KMS-11 (cell line): Measurements from ENCODE around the gene PDE6B.

Source experiments
- H2AFZ ChIP-seq: fragments of 200-600 bp; sonication (generic); 2 replicates; pipeline ENCODE4 v1.6.1; 2016; ENCODE audit warnings: antibody characterized with exemption, mixed run types, low read depth
- H3K27ac ChIP-seq: fragments of 200-600 bp; sonication (generic); 2 replicates; pipeline ENCODE4 v1.6.1; 2016; ENCODE audit warnings: mild to moderate bottlenecking, mixed run types
- H3K27me3 ChIP-seq: fragments of 200-600 bp; sonication (generic); 2 replicates; pipeline ENCODE4 v1.6.1; 2017; ENCODE audit warnings: mild to moderate bottlenecking, low read depth, mixed run types, moderate library complexity; ENCODE audit not compliant: insufficient read depth
- H3K36me3 ChIP-seq: fragments of 200-600 bp; sonication (generic); 2 replicates; pipeline ENCODE4 v1.6.1; 2017; ENCODE audit warnings: mild to moderate bottlenecking, mixed run types; ENCODE audit not compliant: insufficient read depth
- H3K4me1 ChIP-seq: fragments of 200-600 bp; sonication (generic); 2 replicates; pipeline ENCODE4 v1.6.1; 2016; ENCODE audit warnings: mild to moderate bottlenecking, low read depth, mixed run types; ENCODE audit not compliant: poor library complexity, severe bottlenecking
- H3K4me2 ChIP-seq: fragments of 200-600 bp; sonication (generic); 2 replicates; pipeline ENCODE4 v1.7.0; 2016; ENCODE audit warnings: mild to moderate bottlenecking, mixed run types
- H3K4me3 ChIP-seq: fragments of 200-600 bp; sonication (generic); IDR thresholded peaks from 2 replicates; pipeline ENCODE4 v1.6.1; 2017; ENCODE audit warnings: low read depth, low read length, mixed read lengths; ENCODE audit not compliant: insufficient read depth
- H3K79me2 ChIP-seq: fragments of 200-600 bp; sonication (generic); 2 replicates; pipeline ENCODE4 v1.6.1; 2016; ENCODE audit warnings: low read depth, mixed run types; ENCODE audit not compliant: insufficient read depth
- H3K9ac ChIP-seq: fragments of 200-600 bp; sonication (generic); 2 replicates; pipeline ENCODE4 v1.6.1; 2016; ENCODE audit warnings: mild to moderate bottlenecking, mixed run types
- H4K20me1 ChIP-seq: fragments of 200-600 bp; sonication (generic); 2 replicates; pipeline ENCODE4 v1.6.1; 2016; ENCODE audit warnings: mild to moderate bottlenecking, mixed run types; ENCODE audit not compliant: insufficient read depth
- TF ChIP-seq, protein P1 (sequence below): fragments of 200-600 bp; sonication (generic); conservative IDR thresholded peaks from 2 replicates; pipeline ENCODE4 v1.6.1; 2017; ENCODE audit warnings: low read depth, mild to moderate bottlenecking, antibody characterized with exemption, low read length, moderate library complexity, mixed read lengths

Gene PDE6B

GRCh38 chr4:628821-629635 is 3.7 kb downstream of the PDE6B start:
- Histone ChIP-seq H3K27me3 (no peaks in the 10 kb centered on the region), H3K9ac (no peak overlapping the region), H3K4me2 (no peak overlapping the region)

DNA sequence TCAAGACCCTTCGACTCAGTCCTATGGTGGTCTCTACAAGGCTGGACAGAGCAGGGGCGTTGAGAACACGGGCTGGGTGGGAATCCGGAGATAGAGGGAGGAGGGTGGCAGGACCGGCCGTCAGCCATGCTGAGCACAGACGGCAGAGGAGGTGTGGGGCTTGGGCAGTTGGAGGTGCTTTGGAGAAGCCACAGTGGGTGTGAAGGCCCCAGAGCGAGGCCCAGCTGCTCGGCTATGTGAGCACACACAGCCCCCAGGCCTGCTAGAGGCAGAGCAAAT is 4.2 kb downstream of the PDE6B start:
- Histone ChIP-seq H4K20me1 (no peaks in the 10 kb centered on the region), H3K9ac (no peak overlapping the region), H3K4me3 (no peak overlapping the region), H3K27ac (no peak overlapping the region), H3K36me3 (no peaks in the 10 kb centered on the region), H3K79me2 (no peaks in the 10 kb centered on the region), H3K27me3 (no peaks in the 10 kb centered on the region), H2AFZ (no peak overlapping the region), H3K4me1 (no peaks in the 10 kb centered on the region), H3K4me2 (no peak overlapping the region)
- TF ChIP-seq, protein P1, sequence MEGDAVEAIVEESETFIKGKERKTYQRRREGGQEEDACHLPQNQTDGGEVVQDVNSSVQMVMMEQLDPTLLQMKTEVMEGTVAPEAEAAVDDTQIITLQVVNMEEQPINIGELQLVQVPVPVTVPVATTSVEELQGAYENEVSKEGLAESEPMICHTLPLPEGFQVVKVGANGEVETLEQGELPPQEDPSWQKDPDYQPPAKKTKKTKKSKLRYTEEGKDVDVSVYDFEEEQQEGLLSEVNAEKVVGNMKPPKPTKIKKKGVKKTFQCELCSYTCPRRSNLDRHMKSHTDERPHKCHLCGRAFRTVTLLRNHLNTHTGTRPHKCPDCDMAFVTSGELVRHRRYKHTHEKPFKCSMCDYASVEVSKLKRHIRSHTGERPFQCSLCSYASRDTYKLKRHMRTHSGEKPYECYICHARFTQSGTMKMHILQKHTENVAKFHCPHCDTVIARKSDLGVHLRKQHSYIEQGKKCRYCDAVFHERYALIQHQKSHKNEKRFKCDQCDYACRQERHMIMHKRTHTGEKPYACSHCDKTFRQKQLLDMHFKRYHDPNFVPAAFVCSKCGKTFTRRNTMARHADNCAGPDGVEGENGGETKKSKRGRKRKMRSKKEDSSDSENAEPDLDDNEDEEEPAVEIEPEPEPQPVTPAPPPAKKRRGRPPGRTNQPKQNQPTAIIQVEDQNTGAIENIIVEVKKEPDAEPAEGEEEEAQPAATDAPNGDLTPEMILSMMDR: no peak

More at GRCh38 chr4:628821-629635, 3.7 kb downstream of the PDE6B start:
- Histone ChIP-seq H3K79me2 (no peaks in the 10 kb centered on the region), H2AFZ (no peak overlapping the region), H3K27ac (no peak overlapping the region), H3K4me1 (no peaks in the 10 kb centered on the region), H3K4me3 (no peak overlapping the region), H4K20me1 (no peaks in the 10 kb centered on the region), H3K36me3 (no peaks in the 10 kb centered on the region)
- TF ChIP-seq, protein P1: no peak

DNA sequence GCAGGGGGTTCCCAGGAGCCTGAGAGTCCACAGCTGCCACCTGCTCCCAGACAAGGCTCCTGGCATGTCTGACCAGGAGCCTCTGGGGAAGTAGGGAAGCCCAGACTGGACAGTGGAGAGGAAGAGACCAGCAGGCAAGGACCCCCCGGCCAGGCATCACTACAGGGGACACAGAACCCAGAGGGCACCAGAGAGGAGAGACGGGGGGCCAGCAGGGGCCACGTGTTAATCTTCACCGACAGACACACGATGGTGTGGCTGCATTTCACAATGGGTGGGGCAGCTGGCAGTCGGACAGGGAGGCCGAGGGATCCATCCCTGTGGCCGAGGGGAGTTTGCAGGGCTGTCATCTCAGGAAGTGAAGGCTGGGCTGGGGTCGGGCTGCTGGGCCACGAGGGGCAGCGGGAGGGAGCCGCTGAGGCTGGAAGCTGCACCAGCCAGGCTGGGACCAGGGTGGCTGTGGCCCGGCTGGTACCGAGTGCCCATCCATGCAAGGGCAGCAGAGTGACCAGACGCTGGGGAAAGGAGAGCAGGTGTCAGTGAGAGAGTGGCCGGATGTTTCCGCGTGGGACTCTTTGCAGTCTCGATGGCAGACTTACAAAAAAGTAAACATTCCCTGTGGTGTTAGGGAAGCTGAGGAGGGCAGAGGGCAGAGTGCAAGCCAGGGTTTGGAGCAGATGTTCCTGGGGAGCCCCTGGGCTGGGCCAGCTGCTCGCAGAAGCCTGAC is 4.7 kb downstream of the PDE6B start:
- Histone ChIP-seq H4K20me1 (no peaks in the 10 kb centered on the region), H3K9ac (no peak overlapping the region), H3K4me1 (no peaks in the 10 kb centered on the region), H3K79me2 (no peaks in the 10 kb centered on the region), H3K4me2 (no peak overlapping the region), H3K27me3 (no peaks in the 10 kb centered on the region), H3K36me3 (no peaks in the 10 kb centered on the region), H3K4me3 (no peak overlapping the region), H3K27ac (no peak overlapping the region), H2AFZ (no peak overlapping the region)
- TF ChIP-seq, protein P1: no peak

GRCh38 chr4:630656-631055 is 5.3 kb downstream of the PDE6B start:
- TF ChIP-seq, protein P1: no peak
- no peak overlapping the region for H3K27ac ChIP-seq
- H3K9ac ChIP-seq: no peak overlapping the region
- H2AFZ ChIP-seq: no peak overlapping the region
- no peak overlapping the region for H3K4me3 ChIP-seq
- no peaks in the 10 kb centered on the region for H3K27me3 ChIP-seq
- H3K4me2 ChIP-seq: no peak overlapping the region
- no peaks in the 10 kb centered on the region for H4K20me1 ChIP-seq
- H3K4me1 ChIP-seq: no peaks in the 10 kb centered on the region
- no peaks in the 10 kb centered on the region for H3K79me2 ChIP-seq
- no peaks in the 10 kb centered on the region for H3K36me3 ChIP-seq
